Measurements from ENCODE around the gene SYNJ1. TPM values are rescaled to one million over a fixed set of nuclear protein-coding genes. Genes with fewer than 3 reads are reported as not detected.
"Not testable (repeated sequence)": the region's sequence is repeated elsewhere in the genome, so short reads cannot be mapped to it uniquely, and the experiment has no call there.

The SYNJ1 gene
- total and polyA plus RNA-seq, 2 experiments from 2014 or later = 1.4 to 4.2 TPM

GRCh38 chr21:32618218-32618617 is 109.6 kb downstream of the SYNJ1 start:
- H3K9me3 Mint-ChIP-seq; H3K79me2 ChIP-seq (replicated peaks; ENCODE audit: insufficient read depth); H4K20me1 ChIP-seq (replicated peaks; ENCODE audit: insufficient read depth); H3K36me3 ChIP-seq (ENCODE audit: insufficient read depth); H3K36me3 Mint-ChIP-seq (ENCODE audit: low read depth); H2AFZ ChIP-seq; H3K27ac ChIP-seq (ENCODE audit: low read depth); H3K4me3 Mint-ChIP-seq; H3K9me2 ChIP-seq (ENCODE audit: insufficient read depth); ATAC-seq; H3K27me3 ChIP-seq (ENCODE audit: insufficient read depth); H3K4me1 ChIP-seq (ENCODE audit: insufficient read depth); H3K4me2 ChIP-seq; DNase-seq (ENCODE audit: low spot score); H3K4me3 ChIP-seq; H3F3A ChIP-seq (replicated peaks; ENCODE audit: low read depth); H3K4me1 Mint-ChIP-seq; H3K27ac Mint-ChIP-seq: not testable (repeated sequence)
- H3K27me3 Mint-ChIP-seq (ENCODE audit: insufficient read depth, low read depth, poor library complexity) = peaks cover 14% of the 10 kb centered on the region

- Mint-ChIP-seq H3K36me3 (ENCODE audit: low read depth) (peaks cover 14% of the 10 kb centered on the region), H3K9me3 (no peaks in the 10 kb centered on the region)
- TF ChIP-seq, protein P1, sequence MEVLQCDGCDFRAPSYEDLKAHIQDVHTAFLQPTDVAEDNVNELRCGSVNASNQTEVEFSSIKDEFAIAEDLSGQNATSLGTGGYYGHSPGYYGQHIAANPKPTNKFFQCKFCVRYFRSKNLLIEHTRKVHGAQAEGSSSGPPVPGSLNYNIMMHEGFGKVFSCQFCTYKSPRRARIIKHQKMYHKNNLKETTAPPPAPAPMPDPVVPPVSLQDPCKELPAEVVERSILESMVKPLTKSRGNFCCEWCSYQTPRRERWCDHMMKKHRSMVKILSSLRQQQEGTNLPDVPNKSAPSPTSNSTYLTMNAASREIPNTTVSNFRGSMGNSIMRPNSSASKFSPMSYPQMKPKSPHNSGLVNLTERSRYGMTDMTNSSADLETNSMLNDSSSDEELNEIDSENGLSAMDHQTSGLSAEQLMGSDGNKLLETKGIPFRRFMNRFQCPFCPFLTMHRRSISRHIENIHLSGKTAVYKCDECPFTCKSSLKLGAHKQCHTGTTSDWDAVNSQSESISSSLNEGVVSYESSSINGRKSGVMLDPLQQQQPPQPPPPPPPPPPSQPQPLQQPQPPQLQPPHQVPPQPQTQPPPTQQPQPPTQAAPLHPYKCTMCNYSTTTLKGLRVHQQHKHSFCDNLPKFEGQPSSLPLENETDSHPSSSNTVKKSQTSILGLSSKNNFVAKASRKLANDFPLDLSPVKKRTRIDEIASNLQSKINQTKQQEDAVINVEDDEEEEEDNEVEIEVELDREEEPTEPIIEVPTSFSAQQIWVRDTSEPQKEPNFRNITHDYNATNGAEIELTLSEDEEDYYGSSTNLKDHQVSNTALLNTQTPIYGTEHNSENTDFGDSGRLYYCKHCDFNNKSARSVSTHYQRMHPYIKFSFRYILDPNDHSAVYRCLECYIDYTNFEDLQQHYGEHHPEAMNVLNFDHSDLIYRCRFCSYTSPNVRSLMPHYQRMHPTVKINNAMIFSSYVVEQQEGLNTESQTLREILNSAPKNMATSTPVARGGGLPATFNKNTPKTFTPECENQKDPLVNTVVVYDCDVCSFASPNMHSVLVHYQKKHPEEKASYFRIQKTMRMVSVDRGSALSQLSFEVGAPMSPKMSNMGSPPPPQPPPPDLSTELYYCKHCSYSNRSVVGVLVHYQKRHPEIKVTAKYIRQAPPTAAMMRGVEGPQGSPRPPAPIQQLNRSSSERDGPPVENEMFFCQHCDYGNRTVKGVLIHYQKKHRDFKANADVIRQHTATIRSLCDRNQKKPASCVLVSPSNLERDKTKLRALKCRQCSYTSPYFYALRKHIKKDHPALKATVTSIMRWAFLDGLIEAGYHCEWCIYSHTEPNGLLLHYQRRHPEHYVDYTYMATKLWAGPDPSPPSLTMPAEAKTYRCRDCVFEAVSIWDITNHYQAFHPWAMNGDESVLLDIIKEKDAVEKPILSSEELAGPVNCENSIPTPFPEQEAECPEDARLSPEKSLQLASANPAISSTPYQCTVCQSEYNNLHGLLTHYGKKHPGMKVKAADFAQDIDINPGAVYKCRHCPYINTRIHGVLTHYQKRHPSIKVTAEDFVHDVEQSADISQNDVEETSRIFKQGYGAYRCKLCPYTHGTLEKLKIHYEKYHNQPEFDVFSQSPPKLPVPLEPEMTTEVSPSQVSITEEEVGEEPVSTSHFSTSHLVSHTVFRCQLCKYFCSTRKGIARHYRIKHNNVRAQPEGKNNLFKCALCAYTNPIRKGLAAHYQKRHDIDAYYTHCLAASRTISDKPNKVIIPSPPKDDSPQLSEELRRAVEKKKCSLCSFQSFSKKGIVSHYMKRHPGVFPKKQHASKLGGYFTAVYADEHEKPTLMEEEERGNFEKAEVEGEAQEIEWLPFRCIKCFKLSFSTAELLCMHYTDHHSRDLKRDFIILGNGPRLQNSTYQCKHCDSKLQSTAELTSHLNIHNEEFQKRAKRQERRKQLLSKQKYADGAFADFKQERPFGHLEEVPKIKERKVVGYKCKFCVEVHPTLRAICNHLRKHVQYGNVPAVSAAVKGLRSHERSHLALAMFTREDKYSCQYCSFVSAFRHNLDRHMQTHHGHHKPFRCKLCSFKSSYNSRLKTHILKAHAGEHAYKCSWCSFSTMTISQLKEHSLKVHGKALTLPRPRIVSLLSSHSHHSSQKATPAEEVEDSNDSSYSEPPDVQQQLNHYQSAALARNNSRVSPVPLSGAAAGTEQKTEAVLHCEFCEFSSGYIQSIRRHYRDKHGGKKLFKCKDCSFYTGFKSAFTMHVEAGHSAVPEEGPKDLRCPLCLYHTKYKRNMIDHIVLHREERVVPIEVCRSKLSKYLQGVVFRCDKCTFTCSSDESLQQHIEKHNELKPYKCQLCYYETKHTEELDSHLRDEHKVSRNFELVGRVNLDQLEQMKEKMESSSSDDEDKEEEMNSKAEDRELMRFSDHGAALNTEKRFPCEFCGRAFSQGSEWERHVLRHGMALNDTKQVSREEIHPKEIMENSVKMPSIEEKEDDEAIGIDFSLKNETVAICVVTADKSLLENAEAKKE (CRISPR knock-in tag; IDR thresholded peaks at IDR 0.05) = no peak
- TF ChIP-seq REST (IDR thresholded peaks at IDR 0.05; ENCODE audit: unreplicated experiment) (no peak), POLR2AphosphoS5 (IDR thresholded peaks at IDR 0.05; ENCODE audit: low read depth) (no peak), JUNB (IDR thresholded peaks at IDR 0.05; ENCODE audit: unreplicated experiment) (no peak), ZNF331 (CRISPR knock-in tag; IDR thresholded peaks at IDR 0.05; ENCODE audit: low read depth) (no peak), EZH2 (IDR thresholded peaks at IDR 0.05; ENCODE audit: low read depth, unreplicated experiment) (no peak), CREB1 (CRISPR knock-in tag; IDR thresholded peaks at IDR 0.05; ENCODE audit: low read depth) (no peak), NANOG (IDR thresholded peaks at IDR 0.05; ENCODE audit: borderline replicate concordance) (no peak), STAT1 (IDR thresholded peaks at IDR 0.05; ENCODE audit: unreplicated experiment) (no peak)
- TF ChIP-seq, protein P2, sequence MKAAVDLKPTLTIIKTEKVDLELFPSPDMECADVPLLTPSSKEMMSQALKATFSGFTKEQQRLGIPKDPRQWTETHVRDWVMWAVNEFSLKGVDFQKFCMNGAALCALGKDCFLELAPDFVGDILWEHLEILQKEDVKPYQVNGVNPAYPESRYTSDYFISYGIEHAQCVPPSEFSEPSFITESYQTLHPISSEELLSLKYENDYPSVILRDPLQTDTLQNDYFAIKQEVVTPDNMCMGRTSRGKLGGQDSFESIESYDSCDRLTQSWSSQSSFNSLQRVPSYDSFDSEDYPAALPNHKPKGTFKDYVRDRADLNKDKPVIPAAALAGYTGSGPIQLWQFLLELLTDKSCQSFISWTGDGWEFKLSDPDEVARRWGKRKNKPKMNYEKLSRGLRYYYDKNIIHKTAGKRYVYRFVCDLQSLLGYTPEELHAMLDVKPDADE (IDR thresholded peaks at IDR 0.05) = no peak
These were observed 114.3 kb downstream of the SYNJ1 start for GRCh38 chr21:32613436-32614043.

More at GRCh38 chr21:32613436-32614043, 114.3 kb downstream of the SYNJ1 start:
- peaks cover 7% of the 10 kb centered on the region; the same call in 1 of the 2 replicates for H3K36me3 ChIP-seq (ENCODE audit: insufficient read depth)
- H3K79me2 ChIP-seq (replicated peaks; ENCODE audit: insufficient read depth) = peaks cover 23% of the 10 kb centered on the region
- H2AFZ ChIP-seq = peak overlapping the region; percentile 100; the same call in 1 of the 2 replicates
- H3K4me1 ChIP-seq (ENCODE audit: insufficient read depth) = peaks cover 12% of the 10 kb centered on the region
- Mint-ChIP-seq H3K27me3 (ENCODE audit: insufficient read depth, low read depth, poor library complexity) (peaks cover 11% of the 10 kb centered on the region), H3K4me3 (peak overlapping the region; percentile 97), H3K27ac (peak overlapping the region; percentile 98; the same call in 1 of the 2 replicates), H3K4me1 (no peaks in the 10 kb centered on the region; the same call in 1 of the 3 replicates)
- peak overlapping the region; percentile 98 for H3K4me2 ChIP-seq
- peaks cover 2% of the 10 kb centered on the region for H4K20me1 ChIP-seq (replicated peaks; ENCODE audit: insufficient read depth)
- H3K4me3 ChIP-seq = peak overlapping the region; percentile 92
- H3K27me3 ChIP-seq (ENCODE audit: insufficient read depth) = no peaks in the 10 kb centered on the region
- peaks cover 8% of the 10 kb centered on the region; the same call in 1 of the 2 replicates for H3F3A ChIP-seq (replicated peaks; ENCODE audit: low read depth)
- ATAC-seq (no peak), DNase-seq (ENCODE audit: low spot score) (no peak)
- H3K9me2 ChIP-seq (ENCODE audit: insufficient read depth) = no peaks in the 10 kb centered on the region
- no peak overlapping the region for H3K27ac ChIP-seq (ENCODE audit: low read depth)
